Fibroblast of skin of right biceps (primary cell): ENCODE data around the gene TBC1D2B.
"Not testable (repeated sequence)": the region's sequence is repeated elsewhere in the genome, so short reads cannot be mapped to it uniquely, and the experiment has no call there.

Source experiments
- DNase-seq: peaks from one replicate; pipeline ENCODE4 v3.0.0-alpha.2; 2013

The TBC1D2B gene

DNA sequence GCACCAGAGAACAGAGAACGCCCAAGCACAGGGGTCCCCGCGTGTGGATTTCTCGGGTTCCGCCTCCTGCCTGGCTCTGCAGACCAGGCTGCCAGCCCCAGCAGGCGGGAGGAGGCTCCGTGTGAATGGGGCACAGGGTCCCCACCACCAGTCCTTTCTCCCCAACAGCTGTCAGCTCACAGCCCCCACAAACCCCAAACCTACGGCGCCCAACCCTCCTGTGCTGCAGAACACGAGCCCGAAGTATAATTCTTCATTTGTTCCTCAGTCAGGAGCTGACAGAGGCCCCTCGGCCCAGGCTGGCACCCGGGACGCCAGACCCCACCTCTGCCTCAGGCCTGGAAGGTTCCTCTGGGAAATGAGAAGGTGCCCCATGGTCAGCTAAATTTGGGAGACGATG lies 78.0 kb downstream of the TBC1D2B start:
- DNase-seq = no peak

DNA sequence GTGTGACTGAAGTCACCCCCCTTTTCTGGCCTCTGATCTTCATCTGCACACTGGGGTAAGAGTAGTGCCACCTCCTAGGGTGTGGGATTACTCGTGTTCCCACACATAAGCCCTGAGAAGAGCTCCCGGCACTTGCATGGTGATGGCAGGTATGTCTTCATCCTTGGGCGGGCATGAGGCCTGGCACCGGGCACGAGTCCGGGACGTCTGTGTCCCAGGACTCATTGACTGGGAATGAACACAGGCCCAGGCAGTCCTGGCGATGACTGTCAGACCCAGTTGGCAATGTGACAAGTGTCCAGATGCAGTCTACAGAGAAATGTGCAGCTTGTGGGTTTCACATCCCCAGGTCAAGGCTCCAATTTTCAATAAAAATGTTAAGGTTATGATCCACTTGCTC lies 78.9 kb downstream of the TBC1D2B start:
- DNase-seq = no peak

DNA sequence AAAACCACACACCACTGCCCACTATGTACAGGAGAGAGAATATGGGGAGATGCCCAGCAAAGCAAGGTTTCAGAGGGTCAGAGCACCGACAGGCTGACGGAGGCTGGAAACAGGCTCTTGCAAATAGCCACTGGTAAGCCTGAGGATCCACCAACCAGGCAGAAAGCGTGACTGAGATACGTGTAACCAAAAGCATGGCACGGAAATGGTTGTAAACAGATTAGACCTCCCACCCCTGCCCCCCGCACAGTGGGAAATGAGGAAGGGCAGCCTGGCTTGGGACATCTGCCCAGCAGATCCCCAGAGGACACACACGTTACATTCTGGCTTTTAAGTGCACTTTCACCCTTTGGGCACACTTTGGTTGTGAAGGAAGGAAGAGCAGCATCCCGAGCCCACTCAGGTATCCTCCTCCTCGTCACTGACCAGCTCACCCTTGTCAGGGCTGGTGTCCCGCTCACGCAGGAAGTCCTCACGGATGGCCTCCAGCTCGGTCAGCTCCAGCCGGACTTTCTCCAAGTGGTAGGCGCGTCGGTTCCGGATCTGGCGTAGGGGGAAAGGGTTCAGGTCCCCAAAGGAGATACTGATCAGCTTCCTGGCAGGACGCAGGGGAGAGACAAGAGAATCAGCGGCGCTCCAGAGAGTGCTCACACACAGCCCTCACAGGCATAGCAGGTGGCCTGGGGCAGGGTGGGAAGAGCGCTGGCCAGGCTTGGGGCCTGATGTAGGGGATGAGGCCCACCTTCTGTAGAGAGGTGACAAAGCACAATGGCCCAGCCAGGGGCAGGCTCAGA lies 79.6 kb downstream of the TBC1D2B start:
- not testable (repeated sequence) for DNase-seq

DNA sequence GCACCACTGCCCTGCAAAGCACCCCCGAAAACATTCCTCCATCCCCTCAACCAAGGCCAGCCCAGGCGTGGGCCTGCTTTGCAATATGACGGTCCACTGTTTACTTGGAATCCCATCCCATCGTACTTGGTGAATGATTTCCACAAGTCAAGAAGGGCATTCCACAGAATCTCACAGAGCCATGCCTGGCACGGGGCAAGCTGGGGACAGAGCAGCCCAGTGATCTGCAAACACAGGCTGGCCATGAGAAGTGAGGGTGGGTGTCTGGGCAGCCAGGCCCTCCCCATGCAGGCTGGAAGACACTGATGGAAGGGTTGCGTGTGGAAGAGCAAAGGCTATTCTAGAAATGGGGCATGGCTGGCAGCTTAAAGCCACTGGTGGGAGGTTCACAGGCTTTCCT lies 80.3 kb downstream of the TBC1D2B start:
- DNase-seq = not testable (repeated sequence)

DNA sequence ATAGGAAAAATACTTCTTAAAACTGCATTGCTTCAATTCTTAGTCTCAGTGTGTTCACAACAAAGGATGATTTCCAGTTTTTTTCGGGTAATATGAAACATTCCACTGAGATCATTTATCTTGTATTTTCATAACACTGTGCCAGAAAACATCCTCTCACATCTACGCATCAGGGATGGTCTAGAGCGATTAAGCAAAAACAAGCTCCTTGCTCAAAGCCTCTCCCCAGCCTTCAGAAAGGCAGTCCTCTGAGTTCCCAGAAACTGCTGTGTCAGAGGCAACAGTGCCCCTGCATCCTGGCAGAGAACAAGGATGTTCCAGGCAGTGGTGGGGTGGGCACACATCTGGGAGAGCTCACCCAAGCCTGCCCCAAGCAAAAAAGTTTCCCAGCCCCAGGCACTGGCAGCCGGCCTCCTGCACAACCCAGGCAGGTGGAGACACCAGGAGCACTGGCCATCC lies 80.8 kb downstream of the TBC1D2B start:
- DNase-seq = peak; percentile 14

DNA sequence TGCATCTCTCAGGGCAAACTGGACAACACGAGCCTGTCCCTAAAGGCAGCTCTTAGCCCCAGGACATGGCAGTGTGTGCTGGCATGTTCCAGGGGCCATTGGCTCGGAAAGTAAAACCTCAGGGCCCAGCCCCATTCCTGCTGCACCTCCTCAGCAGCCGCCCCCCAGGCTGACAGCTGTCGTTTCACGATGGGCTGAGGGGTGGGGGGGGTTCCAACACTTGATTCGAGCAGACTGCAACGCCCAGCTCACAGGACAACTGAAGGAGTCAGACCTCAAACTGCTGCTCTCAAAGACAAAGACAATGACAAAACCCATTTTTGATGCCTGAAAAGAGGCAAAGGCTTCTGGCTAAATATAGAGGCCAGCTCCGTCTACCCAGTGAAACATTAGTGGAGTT lies 81.3 kb downstream of the TBC1D2B start:
- not testable (repeated sequence) for DNase-seq

DNA sequence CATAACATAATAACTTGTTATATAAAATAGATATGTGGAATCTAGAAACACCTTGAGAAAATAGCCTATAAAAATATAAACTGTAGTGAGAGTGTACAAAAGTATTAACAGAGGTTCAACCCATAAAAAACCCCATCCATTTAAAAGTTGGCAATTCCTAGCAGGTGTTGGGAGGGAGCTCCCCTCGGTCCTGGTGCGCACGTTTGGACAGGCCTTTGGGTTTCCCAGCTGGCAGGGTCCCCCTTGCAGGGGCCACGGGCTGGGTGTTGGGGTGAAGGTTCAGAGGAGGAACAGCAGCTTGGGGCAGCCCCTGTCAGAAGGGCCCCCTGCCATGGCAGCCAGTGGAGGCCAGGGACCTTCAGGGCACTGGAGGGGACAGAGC lies 82.0 kb downstream of the TBC1D2B start:
- not testable (repeated sequence) for DNase-seq

DNA sequence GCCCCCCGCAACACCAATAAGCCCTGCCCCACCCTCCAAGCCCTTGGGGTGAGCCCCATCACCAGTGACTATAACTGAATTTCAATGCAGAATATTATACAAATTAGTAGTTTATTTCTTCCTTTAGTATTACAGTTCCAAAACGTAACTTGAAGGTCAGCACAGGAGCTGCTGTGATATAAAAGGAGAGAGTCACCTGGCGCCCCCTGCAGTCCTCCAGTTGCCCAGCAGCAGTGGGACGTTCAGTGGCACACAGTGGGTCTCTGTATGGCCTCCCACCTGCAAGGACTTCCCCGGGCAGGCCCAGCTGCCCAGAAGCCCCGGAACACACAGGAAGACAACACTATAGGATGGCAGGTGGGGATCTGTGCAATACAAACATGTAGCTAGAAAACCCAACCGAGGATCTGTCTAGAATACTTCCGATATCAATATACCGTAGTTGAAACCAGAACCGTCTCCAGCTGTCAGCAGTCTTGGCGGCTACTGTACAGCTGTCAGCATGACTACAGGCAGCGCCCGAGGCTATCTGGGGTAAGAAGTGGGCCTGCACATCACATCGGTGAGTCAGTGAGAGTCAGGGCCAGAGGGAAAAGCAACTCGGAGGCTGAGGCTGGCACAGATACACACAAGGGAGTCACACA lies 82.5 kb downstream of the TBC1D2B start:
- DNase-seq = peak; percentile 76

DNA sequence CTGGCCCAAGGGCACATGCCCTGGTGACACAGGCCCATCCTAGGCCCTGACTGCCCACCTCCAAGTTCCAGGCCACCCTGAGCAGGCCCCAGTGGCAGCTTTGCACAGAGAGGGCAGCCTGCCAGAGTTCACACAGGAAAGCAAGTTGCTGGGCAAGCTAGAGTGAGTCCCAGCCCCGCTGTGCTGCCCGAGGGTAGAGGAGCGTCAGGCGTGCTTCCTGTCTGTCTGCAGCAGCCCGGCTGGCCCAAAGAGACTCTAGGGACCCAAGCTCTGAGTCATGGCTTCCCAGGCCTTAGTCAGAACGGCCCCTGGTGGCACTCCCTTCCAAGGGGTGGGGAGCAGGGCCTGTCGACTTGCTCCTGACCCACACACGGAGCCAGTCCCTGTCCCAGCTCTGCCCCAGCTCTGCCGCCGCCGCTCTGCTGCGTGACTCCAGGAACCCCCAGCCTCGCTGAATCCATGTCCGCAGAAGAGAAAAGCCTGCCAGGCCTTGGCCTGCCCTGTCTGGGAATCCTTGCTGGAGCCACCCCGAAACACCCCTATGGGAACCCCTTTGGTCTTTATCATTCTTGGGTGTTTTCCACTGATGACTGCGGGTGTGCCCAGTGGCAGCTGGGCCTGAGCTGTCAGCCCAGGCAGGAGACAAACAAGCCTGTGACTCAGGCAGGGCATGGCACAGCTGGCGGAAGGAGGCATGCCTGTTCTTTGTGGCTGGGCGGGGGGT lies 83.4 kb downstream of the TBC1D2B start:
- peak; percentile 94 for DNase-seq

DNA sequence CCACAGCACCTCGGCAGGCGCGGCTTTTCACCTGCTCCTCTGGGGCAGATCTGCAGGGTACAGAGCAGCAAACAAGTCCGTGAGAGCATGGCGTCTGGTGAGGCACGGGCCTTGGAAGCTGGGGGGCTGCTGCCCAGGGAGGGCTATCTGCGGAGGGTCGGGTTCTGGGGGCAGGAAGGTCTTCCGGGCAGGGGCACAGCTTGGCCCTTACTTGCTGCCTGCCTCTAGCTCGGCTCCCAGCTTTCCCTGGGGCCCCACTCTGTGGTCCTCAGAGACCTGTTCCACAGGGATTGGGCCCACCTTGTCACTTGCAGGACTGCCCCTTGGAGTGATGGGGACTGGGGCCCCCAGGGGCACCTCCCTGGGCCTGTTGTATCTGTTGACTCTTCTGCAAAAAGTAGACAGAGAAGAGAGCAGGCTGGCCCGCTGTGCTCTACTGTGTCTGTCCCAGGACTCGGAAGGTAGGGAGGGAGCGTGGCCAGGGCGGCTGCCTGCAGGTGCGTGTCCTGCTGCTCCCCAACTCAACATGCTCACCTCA lies 84.1 kb downstream of the TBC1D2B start:
- DNase-seq = no peak

DNA sequence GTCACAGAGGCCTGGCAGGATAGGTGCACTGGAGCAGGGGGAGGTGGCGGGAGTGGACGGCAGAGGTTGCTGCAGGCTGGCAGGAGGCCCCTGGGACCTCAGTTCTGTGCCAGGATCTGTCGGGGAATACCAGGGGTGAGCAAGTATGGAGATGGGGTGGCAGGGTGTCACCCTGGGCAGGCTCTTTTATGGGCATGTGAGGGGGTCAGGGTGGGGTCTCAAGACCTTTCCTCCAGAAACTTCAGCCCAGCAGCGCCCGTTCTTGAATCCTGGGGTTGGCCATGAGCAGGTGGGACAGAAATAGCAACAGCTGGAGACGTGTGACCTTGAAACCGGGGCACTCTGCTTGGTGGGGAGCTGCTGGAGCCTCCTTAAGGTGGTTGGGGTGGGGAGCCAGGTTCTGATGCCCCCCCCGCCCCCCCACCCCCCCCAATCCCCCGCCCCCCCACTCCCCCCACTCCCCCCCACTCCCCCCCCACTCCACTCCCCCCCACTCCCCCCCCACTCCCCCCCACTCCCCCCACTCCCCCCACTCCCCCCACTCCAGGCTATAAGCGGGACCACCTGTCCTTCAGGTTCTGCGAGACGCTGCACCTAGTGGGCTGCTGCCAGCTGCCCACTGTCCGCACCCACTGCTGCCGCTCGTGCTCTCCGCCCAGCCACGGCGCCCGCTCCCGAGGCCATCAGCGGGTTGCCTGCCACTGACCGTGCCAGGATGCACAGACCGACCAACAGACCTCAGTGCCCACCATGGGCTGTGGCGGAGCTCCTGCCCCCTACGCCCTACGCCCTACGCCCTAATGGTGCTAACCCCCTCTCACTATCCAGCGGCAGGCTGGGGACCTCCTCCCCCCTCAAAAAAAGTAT lies 84.9 kb downstream of the TBC1D2B start:
- DNase-seq = no peak

DNA sequence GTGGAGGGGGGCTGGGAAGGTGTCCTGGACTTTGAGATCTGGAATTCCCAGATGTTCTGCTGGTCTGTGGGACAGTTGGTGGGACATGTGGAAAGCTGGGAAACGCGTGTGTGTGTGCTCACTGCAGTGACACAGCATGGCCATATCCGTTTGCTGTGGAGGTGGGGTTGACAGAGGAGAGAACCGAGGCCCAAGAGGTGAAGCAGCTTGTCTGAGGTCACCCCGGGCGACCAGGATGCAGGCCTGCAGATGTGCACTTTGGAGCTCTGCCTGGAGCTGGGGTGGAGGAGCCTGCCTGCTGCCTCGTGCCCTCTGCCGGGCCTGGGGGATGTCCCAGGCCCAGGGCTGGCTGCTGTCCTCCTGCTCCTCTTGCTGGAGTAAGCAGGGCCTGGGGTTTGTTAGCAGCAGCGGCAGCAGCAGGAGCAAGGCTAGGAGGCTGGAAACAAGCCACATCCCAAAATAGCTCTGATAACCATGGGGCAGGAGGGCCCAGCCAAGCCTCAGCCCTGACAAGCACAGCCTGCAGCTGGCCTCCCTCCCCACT lies 85.8 kb downstream of the TBC1D2B start:
- peak; percentile 70 for DNase-seq

DNA sequence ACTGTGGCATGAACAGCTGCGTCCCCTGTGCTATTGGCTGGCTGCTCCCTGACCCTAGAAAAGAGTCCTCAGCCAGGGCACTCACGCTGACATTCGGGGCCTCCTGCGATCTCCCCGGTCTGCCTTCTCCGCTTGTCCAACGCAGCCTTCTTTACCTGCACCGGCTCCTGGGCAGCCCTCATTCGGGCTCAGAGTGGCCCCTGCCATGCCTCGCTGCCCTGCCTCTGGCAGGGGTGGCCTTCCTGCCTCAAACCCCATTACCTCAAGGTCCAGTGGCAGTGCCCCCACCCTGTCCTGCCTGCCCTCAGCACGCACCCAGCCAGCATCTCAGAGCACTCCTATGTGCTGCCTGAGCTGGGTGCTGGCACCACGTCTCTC lies 86.5 kb downstream of the TBC1D2B start:
- no peak for DNase-seq

DNA sequence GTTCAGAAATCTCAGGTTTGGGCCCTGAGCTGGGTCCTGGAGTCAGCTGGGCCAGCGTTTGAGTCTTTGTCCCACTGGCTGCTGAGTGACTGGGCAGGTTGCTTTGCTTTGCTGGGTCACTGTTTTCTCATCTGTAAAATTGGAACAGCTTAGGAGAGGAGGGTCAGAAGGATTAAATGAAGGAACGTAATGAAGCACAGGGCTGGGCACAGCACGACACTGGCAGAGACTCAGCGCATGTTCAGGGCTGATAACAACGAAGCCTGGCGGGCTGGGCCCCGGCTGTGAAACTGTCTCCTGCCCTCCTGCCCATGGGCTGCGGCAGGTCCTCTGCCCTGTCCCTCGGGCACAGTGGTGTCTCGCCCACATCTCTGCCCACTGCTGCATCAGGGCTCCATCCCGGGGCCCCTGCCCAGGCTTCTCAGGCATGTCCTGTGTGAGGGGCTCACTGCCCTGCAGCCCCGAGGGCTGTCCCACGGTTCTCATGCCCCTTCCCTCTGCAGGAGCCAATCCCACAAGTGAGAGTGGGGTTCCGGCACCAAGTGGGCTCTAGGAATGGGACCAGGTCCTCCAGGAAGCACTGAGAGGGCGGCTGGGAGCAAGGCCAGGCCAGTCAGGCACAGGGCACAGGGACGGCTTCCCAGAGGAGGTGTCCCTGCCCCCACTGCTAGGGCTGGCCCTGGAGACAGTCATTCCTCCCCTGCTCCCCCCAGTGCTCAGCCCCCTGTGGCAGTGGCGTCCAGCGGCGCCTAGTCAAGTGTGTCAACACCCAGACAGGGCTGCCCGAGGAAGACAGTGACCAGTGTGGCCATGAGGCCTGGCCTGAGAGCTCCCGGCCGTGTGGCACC lies 88.0 kb downstream of the TBC1D2B start:
- no peak for DNase-seq

DNA sequence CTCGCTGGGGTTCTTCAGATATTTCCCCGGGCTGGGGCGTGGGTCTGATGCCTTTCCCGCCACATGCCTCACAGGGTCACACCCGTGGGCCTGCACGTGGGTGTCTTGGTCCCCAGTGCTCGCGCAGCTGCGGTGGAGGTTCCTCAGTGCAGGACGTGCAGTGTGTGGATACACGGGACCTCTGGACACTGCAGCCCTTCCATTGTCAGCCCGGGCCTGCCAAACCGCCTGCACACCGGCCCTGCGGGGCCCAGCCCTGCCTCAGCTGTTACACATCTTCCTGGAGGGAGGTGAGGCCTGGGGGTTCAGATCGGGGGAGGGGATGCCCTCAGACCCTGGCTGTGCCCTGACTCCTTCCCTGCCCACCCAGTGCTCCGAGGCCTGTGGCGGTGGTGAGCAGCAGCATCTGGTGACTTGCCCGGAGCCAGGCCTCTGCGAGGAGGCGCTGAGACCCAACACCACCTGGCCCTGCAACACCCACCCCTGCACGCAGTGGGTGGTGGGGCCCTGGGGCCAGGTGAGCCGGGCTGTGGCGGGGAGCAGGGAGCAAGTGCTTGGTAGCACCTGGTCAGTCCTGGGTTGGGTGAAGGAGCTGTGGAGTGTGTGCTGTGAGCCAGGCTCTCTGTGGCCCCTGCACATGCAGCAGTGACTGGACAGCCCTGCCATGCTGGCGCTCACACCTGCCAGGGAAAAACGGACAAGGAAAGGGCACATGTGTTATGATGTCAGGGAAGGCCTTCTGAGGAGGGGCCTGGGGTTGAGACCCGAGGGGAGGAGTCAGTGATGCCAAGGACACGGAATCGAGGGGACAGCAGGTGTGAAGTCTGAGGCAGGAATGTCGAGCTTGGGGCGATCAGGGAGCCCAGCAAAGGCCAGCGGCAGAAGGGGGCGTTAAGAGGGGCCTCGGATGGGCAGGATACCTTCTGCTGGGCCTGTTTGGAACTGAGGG lies 88.9 kb downstream of the TBC1D2B start:
- no peak for DNase-seq

DNA sequence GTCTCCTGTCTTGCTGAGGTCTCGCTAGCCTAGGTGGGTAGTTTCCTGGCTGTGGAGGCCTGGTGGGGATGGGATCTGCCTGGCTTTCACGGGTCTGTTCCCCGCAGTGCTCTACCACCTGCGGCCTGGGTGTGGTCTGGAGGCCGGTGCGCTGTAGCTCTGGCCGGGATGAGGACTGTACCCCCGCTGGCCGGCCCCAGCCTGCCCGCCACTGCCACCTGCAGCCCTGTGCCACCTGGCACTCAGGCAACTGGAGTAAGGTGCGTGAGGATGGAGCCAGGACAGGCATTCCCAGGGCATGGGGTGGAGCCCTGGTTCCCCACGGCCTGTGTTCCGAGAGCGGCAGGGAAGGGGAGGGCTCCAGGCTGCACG lies 89.8 kb downstream of the TBC1D2B start:
- not testable (repeated sequence) for DNase-seq

DNA sequence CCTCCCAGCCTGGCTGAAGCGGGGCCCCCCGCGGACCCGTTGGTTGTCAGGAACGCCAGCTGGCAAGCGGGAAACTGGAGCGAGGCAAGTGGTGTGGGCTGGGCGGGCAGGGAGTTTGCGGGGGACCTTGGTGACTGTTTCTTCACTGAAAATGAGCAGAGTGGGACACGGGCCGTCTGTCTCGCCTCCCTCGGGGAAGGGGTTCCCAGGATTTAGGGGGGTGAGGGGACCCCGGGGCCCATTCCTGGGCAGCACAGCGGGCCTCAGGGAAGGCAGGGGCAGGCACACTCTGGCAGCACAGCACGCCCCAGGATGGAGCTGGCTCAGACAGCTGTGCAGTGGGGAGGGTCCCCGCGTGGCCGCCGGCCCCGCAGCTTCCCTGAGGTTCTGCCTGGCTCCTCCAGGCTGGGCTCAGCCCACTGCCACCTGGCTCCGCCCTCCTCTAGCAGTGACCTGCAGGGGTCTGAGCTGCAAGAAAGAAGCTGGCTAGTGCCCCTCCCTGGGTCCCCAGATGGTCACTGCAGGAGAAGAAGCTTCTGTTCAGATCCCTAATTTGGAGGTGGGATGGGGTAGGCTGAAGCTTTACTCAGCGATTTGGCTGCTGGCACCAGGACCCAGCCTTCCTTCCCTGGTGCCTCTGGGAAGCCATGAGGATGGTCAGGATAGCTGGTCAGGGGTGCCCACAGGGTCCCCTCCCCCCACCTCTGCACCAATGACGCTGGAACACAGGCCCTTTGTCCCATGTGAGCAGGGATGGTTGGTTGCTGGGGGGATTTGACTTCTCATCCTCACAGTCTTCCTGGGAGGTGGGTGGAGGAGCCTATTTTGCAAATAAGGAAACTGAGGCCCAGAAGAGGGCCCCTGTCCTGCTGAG lies 90.4 kb downstream of the TBC1D2B start:
- no peak for DNase-seq

DNA sequence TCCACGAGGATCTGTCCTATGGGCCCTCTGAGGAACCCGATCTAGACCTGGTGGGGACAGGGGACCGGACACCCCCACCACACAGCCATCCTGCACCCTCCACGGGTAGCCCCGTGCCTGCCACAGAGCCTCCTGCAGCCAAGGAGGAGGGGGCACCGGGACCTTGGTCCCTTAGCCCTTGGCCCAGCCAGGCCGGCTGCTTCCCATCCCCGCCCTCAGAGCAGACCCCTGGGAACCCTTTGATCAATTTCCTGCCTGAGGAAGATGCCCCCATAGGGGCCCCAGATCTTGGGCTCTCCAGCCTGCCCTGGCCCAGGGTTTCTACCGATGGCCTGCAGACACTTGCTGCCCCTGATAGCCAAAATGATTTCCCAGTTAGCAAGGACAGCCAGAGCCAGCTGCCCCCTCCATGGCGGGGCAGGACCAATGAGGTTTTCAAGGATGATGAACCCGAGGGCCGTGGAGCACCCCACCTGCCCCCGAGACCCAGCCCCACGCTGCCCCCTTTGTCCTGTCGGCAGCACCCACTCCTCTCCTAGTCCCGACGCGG lies 91.5 kb downstream of the TBC1D2B start:
- DNase-seq = no peak
